Muscle layer of colon (tissue), 2 donors: ENCODE results near the gene OGN.

ENCODE experiments used
- H3K27ac ChIP-seq: one replicate; pipeline ENCODE4 v1.7.0; 2013; ENCODE audit warnings: low read depth, mild to moderate bottlenecking, low read length, moderate library complexity
- H3K27me3 ChIP-seq, 2 donors: one replicate each; pipeline ENCODE4 v1.7.0; 2013; ENCODE audit warnings: low read length in 2 of 2, mild to moderate bottlenecking in 2 of 2; ENCODE audit not compliant: insufficient read depth in 2 of 2, control insufficient read depth in 1 of 2
- H3K36me3 ChIP-seq: one replicate; pipeline ENCODE4 v1.7.0; 2013; ENCODE audit warnings: mild to moderate bottlenecking, low read length; ENCODE audit not compliant: insufficient read depth
- H3K4me1 ChIP-seq: one replicate; pipeline ENCODE4 v1.7.0; 2013; ENCODE audit warnings: mild to moderate bottlenecking, low read length; ENCODE audit not compliant: insufficient read depth
- H3K4me3 ChIP-seq, 2 donors: one replicate each; pipeline ENCODE4 v1.7.0; 2013; ENCODE audit warnings: low read length in 2 of 2, low read depth in 1 of 2, mild to moderate bottlenecking in 1 of 2, moderate library complexity in 1 of 2
- H3K9ac ChIP-seq: one replicate; pipeline ENCODE4 v1.7.0; 2013; ENCODE audit warnings: low read length
- H3K9me3 ChIP-seq: one replicate; pipeline ENCODE4 v1.7.0; 2013; ENCODE audit warnings: mild to moderate bottlenecking, low read length
- donor health status: abdominal sarcoma.
- donor health status: Adenocarcinoma of cecum.

OGN gene

GRCh38 chr9:92404042-92404836 is at the start of gene OGN:
OGN (minus strand) TSS chr9:92404578; CDS start chr9:92403407, 1,171 bp downstream.
- Histone ChIP-seq H3K9ac (peak within 1 kb of the TSS; percentile 14), H3K4me1 (peaks cover 31% of the 10 kb centered on the region), H3K4me3 (peak within 1 kb of the TSS in 1 of 2 donors; percentile 39), H3K27me3 (no peaks in the 10 kb centered on the region), H3K9me3 (no peaks in the 10 kb centered on the region), H3K36me3 (no peaks in the 10 kb centered on the region), H3K27ac (peak within 1 kb of the TSS; percentile 54)

GRCh38 chr9:92446536-92446935 is 42.2 kb upstream of the OGN start:
- Histone ChIP-seq H3K27ac (no peak overlapping the region), H3K9ac (no peak overlapping the region), H3K27me3 (no peaks in the 10 kb centered on the region), H3K9me3 (no peaks in the 10 kb centered on the region), H3K36me3 (no peaks in the 10 kb centered on the region), H3K4me3 (no peak overlapping the region), H3K4me1 (no peaks in the 10 kb centered on the region)

- Histone ChIP-seq H3K4me3 (no peak overlapping the region), H3K36me3 (no peaks in the 10 kb centered on the region), H3K4me1 (no peaks in the 10 kb centered on the region), H3K27me3 (no peaks in the 10 kb centered on the region), H3K27ac (no peak overlapping the region), H3K9me3 (no peaks in the 10 kb centered on the region), H3K9ac (no peak overlapping the region)
Observed at GRCh38 chr9:92444841-92445240, 40.5 kb upstream of the OGN start.

- H3K9ac ChIP-seq = no peak overlapping the region
- no peaks in the 10 kb centered on the region for H3K4me1 ChIP-seq
- H3K27me3 ChIP-seq = no peaks in the 10 kb centered on the region
- H3K9me3 ChIP-seq = no peaks in the 10 kb centered on the region
- no peaks in the 10 kb centered on the region for H3K36me3 ChIP-seq
- no peak overlapping the region for H3K4me3 ChIP-seq
- no peak overlapping the region for H3K27ac ChIP-seq
Observed at GRCh38 chr9:92440751-92441046, 36.3 kb upstream of the OGN start.

DNA sequence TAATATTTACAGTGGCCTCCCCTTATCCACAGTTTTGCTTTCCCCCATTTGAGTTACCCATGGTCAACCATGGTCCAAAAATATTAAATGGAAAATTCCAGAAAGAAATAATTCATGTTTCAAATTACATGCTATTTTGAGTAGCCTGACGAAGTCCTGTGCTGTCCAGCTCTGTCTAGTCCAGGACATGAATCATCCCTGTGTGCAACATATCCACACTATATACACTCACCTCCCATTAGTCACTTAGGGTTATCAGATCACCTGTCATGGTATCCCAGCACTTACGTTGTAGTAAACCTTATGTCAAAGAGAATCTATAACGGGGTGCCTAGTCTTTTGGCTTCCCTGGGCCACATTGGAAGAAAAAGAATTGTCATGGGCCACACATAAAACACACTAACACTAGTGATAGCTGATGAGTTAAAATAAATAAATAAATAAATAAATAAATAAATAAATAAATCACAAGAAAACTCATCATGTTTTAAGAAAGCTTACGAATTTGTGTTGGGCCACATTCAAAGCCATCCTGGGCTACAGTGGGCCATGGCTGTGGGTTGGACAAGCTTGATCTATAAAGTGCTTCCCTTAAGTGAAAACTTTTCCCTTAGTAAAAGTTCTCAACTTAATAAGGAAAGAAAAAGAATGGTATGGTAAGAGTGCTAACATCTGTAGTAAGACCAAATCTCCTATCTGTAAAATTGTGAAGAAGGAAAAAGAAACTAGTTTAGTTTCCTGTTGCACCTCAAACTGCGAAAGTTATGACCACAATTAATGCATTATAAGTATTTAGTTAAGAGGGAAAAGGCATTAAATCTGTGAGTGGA is 35.8 kb upstream of the OGN start:
- Histone ChIP-seq H3K9ac (no peak overlapping the region), H3K27ac (no peak overlapping the region)

GRCh38 chr9:92438900-92439526 is 34.6 kb upstream of the OGN start:
- Histone ChIP-seq H3K27ac (no peak overlapping the region), H3K9ac (no peak overlapping the region), H3K4me3 (no peak overlapping the region), H3K4me1 (no peaks in the 10 kb centered on the region), H3K27me3 (no peaks in the 10 kb centered on the region), H3K9me3 (no peaks in the 10 kb centered on the region), H3K36me3 (no peaks in the 10 kb centered on the region)

More for the DNA sequence above, 35.8 kb upstream of the OGN start:
- no peaks in the 10 kb centered on the region for H3K4me1 ChIP-seq
- no peaks in the 10 kb centered on the region for H3K9me3 ChIP-seq
- H3K4me3 ChIP-seq = no peak overlapping the region
- no peaks in the 10 kb centered on the region for H3K36me3 ChIP-seq
- no peaks in the 10 kb centered on the region for H3K27me3 ChIP-seq

DNA sequence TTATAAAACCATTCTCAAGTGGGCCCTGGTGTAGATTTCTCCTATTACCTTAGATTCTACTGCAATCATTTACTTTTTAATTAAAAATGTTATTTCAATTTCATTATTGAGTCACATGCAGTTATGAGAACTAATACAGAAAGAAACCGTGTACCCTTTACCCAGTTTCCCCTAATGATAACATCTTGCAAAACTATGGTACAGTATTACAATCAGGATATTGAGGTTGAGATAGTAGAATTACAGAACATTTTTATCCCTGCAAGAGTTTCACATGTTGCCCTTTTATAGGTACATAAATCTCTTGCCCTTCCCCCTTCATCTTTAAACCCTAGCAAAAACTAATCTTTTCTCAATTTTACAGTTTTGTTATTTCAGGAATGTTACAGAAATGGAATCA is 30.9 kb upstream of the OGN start:
- no peak overlapping the region for H3K4me3 ChIP-seq
- no peaks in the 10 kb centered on the region for H3K36me3 ChIP-seq
- no peak overlapping the region for H3K27ac ChIP-seq
- no peaks in the 10 kb centered on the region for H3K9me3 ChIP-seq
- H3K27me3 ChIP-seq = no peaks in the 10 kb centered on the region
- H3K4me1 ChIP-seq = no peaks in the 10 kb centered on the region
- no peak overlapping the region for H3K9ac ChIP-seq

- no peaks in the 10 kb centered on the region for H3K9me3 ChIP-seq
- H3K36me3 ChIP-seq = no peaks in the 10 kb centered on the region
- no peak overlapping the region for H3K4me3 ChIP-seq
- H3K4me1 ChIP-seq = no peaks in the 10 kb centered on the region
- no peak overlapping the region for H3K9ac ChIP-seq
- H3K27ac ChIP-seq = no peak overlapping the region
- no peaks in the 10 kb centered on the region for H3K27me3 ChIP-seq
Observed at GRCh38 chr9:92432972-92433548, 28.7 kb upstream of the OGN start.

GRCh38 chr9:92432350-92432749 is 28.0 kb upstream of the OGN start:
- Histone ChIP-seq H3K4me3 (no peak overlapping the region), H3K9ac (no peak overlapping the region), H3K27ac (no peak overlapping the region), H3K9me3 (no peaks in the 10 kb centered on the region), H3K36me3 (no peaks in the 10 kb centered on the region), H3K27me3 (no peaks in the 10 kb centered on the region), H3K4me1 (no peaks in the 10 kb centered on the region)

DNA sequence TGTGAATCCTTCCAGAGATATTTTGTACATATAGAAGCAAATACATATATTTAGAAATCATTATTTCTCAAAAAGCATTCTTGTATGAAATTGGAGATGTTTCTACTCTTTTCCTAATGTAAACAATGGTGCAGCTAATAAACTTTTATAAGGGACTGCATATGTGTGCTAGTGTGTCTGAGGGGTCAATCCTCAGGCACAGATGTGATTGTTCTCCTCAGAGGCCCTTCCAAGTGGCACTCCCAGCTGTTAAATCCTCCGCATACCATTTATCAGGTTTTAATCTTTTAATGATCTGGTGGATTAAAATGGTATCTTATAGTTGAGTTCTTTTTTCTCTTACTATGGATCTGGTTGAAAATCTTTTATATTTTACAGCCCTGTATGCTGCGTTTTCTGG is 25.5 kb upstream of the OGN start:
- H3K4me1 ChIP-seq = peaks cover 7% of the 10 kb centered on the region
- no peak overlapping the region for H3K27ac ChIP-seq
- no peaks in the 10 kb centered on the region for H3K27me3 ChIP-seq
- no peaks in the 10 kb centered on the region for H3K36me3 ChIP-seq
- no peak overlapping the region for H3K9ac ChIP-seq
- no peaks in the 10 kb centered on the region for H3K9me3 ChIP-seq
- no peak overlapping the region for H3K4me3 ChIP-seq

DNA sequence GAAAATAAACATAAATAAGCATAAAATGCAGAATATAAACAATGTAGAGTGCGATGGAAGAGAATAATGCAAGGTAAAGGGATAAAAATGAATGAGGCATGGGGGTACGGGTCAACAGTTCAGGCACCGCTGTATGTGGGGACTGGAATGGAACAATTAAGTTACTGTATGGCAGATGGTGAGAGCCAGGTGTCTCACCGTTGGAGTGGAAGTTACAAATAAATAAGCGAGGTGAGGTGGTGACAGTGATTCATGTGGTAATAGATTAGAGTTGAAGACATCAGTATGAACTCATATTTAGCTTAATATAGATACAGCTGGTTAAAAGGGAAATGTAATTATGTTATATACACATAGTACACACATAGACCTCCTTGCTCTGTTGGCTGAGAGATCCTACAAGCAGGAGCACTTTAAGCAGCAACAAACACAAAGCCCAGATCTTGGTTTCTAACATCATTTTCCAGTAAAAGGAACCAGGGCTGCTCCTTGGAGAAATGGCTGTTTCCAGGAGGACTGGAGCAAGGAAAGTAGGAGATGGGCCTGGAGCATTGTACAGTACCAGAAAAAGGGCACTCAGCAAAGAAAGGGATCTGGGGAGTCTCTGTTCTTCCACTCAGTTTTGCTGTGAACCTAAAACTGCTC is 22.2 kb upstream of the OGN start:
- no peak overlapping the region for H3K27ac ChIP-seq
- H3K36me3 ChIP-seq = no peaks in the 10 kb centered on the region
- H3K9ac ChIP-seq = no peak overlapping the region
- no peak overlapping the region for H3K4me3 ChIP-seq
- no peaks in the 10 kb centered on the region for H3K27me3 ChIP-seq
- H3K9me3 ChIP-seq = no peaks in the 10 kb centered on the region
- peaks cover 7% of the 10 kb centered on the region for H3K4me1 ChIP-seq
